Kidney (tissue), 14 donors: ENCODE data around the gene USP24. TPM values are rescaled to one million over a fixed set of nuclear protein-coding genes. Genes with fewer than 3 reads are reported as not detected.

Source experiments
- DNase-seq, 5 donors: peaks; one replicate each; pipeline ENCODE4 v3.0.0-alpha.2; 2013 to 2020
- FAIRE-seq: peaks from 2 replicates; lab custom pipeline; 2012; peaks lifted over from hg19 to GRCh38; lab: Jason Lieb, UNC
- H3K27ac ChIP-seq, 2 donors: one replicate each; pipeline ENCODE4 v1.7.0; 2013; ENCODE audit warnings: low read depth in 2 of 2, low read length in 2 of 2, inconsistent platforms in 1 of 2
- H3K27me3 ChIP-seq: one replicate; pipeline ENCODE4 v1.7.1; 2013; ENCODE audit warnings: low read length, inconsistent platforms; ENCODE audit not compliant: control insufficient read depth, insufficient read depth
- H3K36me3 ChIP-seq, 3 donors: one replicate each; pipeline versions ENCODE4 v1.7.0 to v1.7.1; 2013; ENCODE audit warnings: low read length in 3 of 3, control low read depth in 1 of 3, inconsistent platforms in 1 of 3; ENCODE audit not compliant: insufficient read depth in 3 of 3, control insufficient read depth in 2 of 3
- H3K4me1 ChIP-seq, 3 donors: one replicate each; pipeline versions ENCODE4 v1.7.0 to v1.7.1; 2013; ENCODE audit warnings: low read length in 3 of 3, inconsistent platforms in 1 of 3, low read depth in 1 of 3; ENCODE audit not compliant: control insufficient read depth in 2 of 3, insufficient read depth in 2 of 3
- H3K4me3 ChIP-seq, 3 donors: one replicate each; pipeline versions ENCODE4 v1.7.0 to v1.8.1; 2013; ENCODE audit warnings: low read length in 3 of 3, control low read depth in 1 of 3, inconsistent platforms in 1 of 3
- H3K9ac ChIP-seq, 3 donors: one replicate each; pipeline versions ENCODE4 v1.7.0 to v1.7.1; 2013; ENCODE audit warnings: low read length in 3 of 3, control low read depth in 1 of 3, inconsistent platforms in 1 of 3
- H3K9me3 ChIP-seq, 3 donors: one replicate each; pipeline versions ENCODE4 v1.7.0 to v1.7.1; 2013; ENCODE audit warnings: low read length in 3 of 3, control low read depth in 1 of 3, inconsistent platforms in 1 of 3; ENCODE audit not compliant: control insufficient read depth in 2 of 3, insufficient read depth in 1 of 3
- CTCF ChIP-seq: IDR thresholded peaks from 3 replicates; pipeline ENCODE4 v1.5.1; 2012; ENCODE audit warnings: mild to moderate bottlenecking, moderate library complexity, borderline replicate concordance; ENCODE audit not compliant: insufficient read depth; ENCODE audit errors: extremely low read depth
- intact Hi-C: fragments of 100-400 bp; cut with DNase I; formaldehyde crosslinking; loops from one replicate; pipeline ENCODE4 v1.11.1; 2022
- microRNA-seq: library from miRNA; unstranded; fragments of <30 nt; microRNA quantifications from one replicate; pipeline ENCODE4 v1.2.0, GENCODE V29; 2020
- polyA plus RNA-seq: library from polyadenylated mRNA; stranded (reverse); fragments of 350-450 nt; fragmentation: Illumina TruSeq; extraction: RNeasy Lipid Tissue Mini Kit (QIAGEN cat#74804); gene quantifications from one replicate; pipeline ENCODE4 v1.2.3, GENCODE V29; 2014; ENCODE audit warnings: low read depth, low replicate concordance; ENCODE audit not compliant: insufficient read depth
- total RNA-seq: library from RNA; stranded (reverse); fragmentation: NEBNext Ultra II Directional; extraction: Animal tissue kit (Norgen Biotek cat#: 25700); gene quantifications from one replicate; pipeline ENCODE4 v1.2.1, GENCODE V29; 2021
- donor health status: control.
- donor health status: control.
- donor health status: control.
- donor health status: control.
- donor health status: control.
- donor health status: DM: yes; HTN: yes; CAD: no.
- donor health status: Normal renal cell carcinoma (clear cell type).

The USP24 gene
- total and polyA plus RNA-seq, 2 donors from 2014 or later: 10.1 to 49.2 TPM

- Histone ChIP-seq H3K9me3 (no peaks in the 10 kb centered on the region), H3K4me3 (no peak overlapping the region), H3K27me3 (no peaks in the 10 kb centered on the region), H3K4me1 (no peaks in the 10 kb centered on the region), H3K27ac (no peak overlapping the region), H3K9ac (peak overlapping the region in 1 of 3 donors; percentile 16), H3K36me3 (no peaks in the 10 kb centered on the region)
- DNase-seq (peak; percentile 91 to 95 (median 93)), FAIRE-seq (peak; percentile 37)
- intact Hi-C loops: no loop called here
- TF ChIP-seq CTCF: peak; percentile 74
Observed at GRCh38 chr1:55021942-55022546, 193.1 kb downstream of the USP24 start.

- Histone ChIP-seq H3K4me3 (no peak overlapping the region), H3K9ac (no peak overlapping the region), H3K27ac (no peak overlapping the region), H3K9me3 (no peaks in the 10 kb centered on the region), H3K36me3 (no peaks in the 10 kb centered on the region), H3K27me3 (no peaks in the 10 kb centered on the region), H3K4me1 (no peaks in the 10 kb centered on the region)
- FAIRE-seq (no peak), DNase-seq (no peak)
- TF ChIP-seq CTCF: no peak
- intact Hi-C loops: no loop called here
Observed at GRCh38 chr1:55018395-55018794, 196.8 kb downstream of the USP24 start.

Small RNA genes within 50 kb of the gene (microRNA-seq; reads per million reads assigned to microRNA genes)
- 1.0 reads per million for gene MIR4422

Other genes starting within 250 kb of the USP24 start
- gene TMEM61, start 234.7 kb downstream of the USP24 start, total RNA-seq: 7.0 TPM
- 42.7 TPM for gene TMEM61, start 234.7 kb downstream of the USP24 start, polyA plus RNA-seq
- 1.4 TPM for gene BSND, start 216.4 kb downstream of the USP24 start, total RNA-seq
- 22.7 TPM for gene BSND, start 216.4 kb downstream of the USP24 start, polyA plus RNA-seq
- 0.28 TPM for gene PCSK9, start 175.8 kb downstream of the USP24 start, total RNA-seq
- gene PCSK9, start 175.8 kb downstream of the USP24 start, polyA plus RNA-seq: 0.13 TPM